Coronary artery (tissue), 2 donors: ENCODE data around the gene WDFY2.

Experiments
- DNase-seq: peaks from one replicate; pipeline ENCODE4 v3.0.0-alpha.2; 2017; ENCODE audit warnings: low spot score
- H3K27ac ChIP-seq, 2 donors: fragments of 200-600 bp; sonication (generic); one replicate each; pipeline ENCODE4 v1.5.1; 2016 to 2019
- H3K4me3 ChIP-seq: fragments of 200-600 bp; sonication (generic); 2 replicates; pipeline ENCODE4 v1.5.1; 2016; ENCODE audit warnings: mild to moderate bottlenecking, moderate library complexity
- CTCF ChIP-seq: fragments of 200-600 bp; sonication (generic); IDR thresholded peaks from one replicate; pipeline ENCODE4 v1.5.1; 2019; ENCODE audit warnings: antibody characterized with exemption

The WDFY2 gene

GRCh38 chr13:51614350-51614786 is 30.1 kb downstream of the WDFY2 start:
- DNase-seq, result no peak
- TF ChIP-seq CTCF, result no peak
- Histone ChIP-seq H3K27ac (no peak overlapping the region), H3K4me3 (no peak overlapping the region)

- DNase-seq, result no peak
- no peak for TF ChIP-seq CTCF
- Histone ChIP-seq H3K27ac (peak overlapping the region in 1 of 2 donors; percentile 48), H3K4me3 (no peak overlapping the region)
Observed at GRCh38 chr13:51618626-51619025, 34.4 kb downstream of the WDFY2 start.

- no peak overlapping the region for H3K4me3 ChIP-seq
- DNase-seq, result no peak
- TF ChIP-seq CTCF, result no peak
- peak overlapping the region; percentile 40 to 73 for H3K27ac ChIP-seq
Observed at GRCh38 chr13:51619614-51620013, 35.4 kb downstream of the WDFY2 start.

- peak overlapping the region; percentile 40 to 73 for H3K27ac ChIP-seq
- H3K4me3 ChIP-seq, result no peak overlapping the region
- no peak for DNase-seq
- no peak for TF ChIP-seq CTCF
Observed at GRCh38 chr13:51620165-51620983, 36.1 kb downstream of the WDFY2 start.

- DNase-seq, result no peak
- TF ChIP-seq CTCF, result no peak
- Histone ChIP-seq H3K4me3 (no peak overlapping the region), H3K27ac (no peak overlapping the region)
Observed at GRCh38 chr13:51621602-51622001, 37.3 kb downstream of the WDFY2 start.

GRCh38 chr13:51623473-51623872 is 39.2 kb downstream of the WDFY2 start:
- no peak for TF ChIP-seq CTCF
- Histone ChIP-seq H3K27ac (no peak overlapping the region), H3K4me3 (no peak overlapping the region)
- no peak for DNase-seq

GRCh38 chr13:51624207-51624606 is 39.9 kb downstream of the WDFY2 start:
- H3K4me3 ChIP-seq, result no peak overlapping the region
- no peak overlapping the region for H3K27ac ChIP-seq
- DNase-seq, result no peak
- no peak for TF ChIP-seq CTCF
